Mesenchymal stem cell (in vitro differentiated cells and primary cell): ENCODE measurements around the gene MCUB.

ENCODE experiments used
- DNase-seq: peaks from one replicate; pipeline ENCODE4 v3.0.0-alpha.2; 2013
- H2AFZ ChIP-seq: one replicate; pipeline ENCODE4 v1.6.1; 2013; ENCODE audit warnings: low read depth, mild to moderate bottlenecking, control low read depth, inconsistent platforms, low read length, moderate library complexity
- H2AK5ac ChIP-seq: 2 replicates; pipeline ENCODE4 v1.6.1; 2013; ENCODE audit warnings: low read length, moderate library complexity, mild to moderate bottlenecking, inconsistent platforms; ENCODE audit not compliant: severe bottlenecking
- H2BK120ac ChIP-seq: one replicate; pipeline ENCODE4 v1.6.1; 2013; ENCODE audit warnings: low read depth, mild to moderate bottlenecking, inconsistent platforms, low read length, moderate library complexity
- H2BK12ac ChIP-seq, 2 experiments: one replicate each; pipeline ENCODE4 v1.6.1; 2013; ENCODE audit warnings: inconsistent platforms in 2 of 2, low read length in 2 of 2, mild to moderate bottlenecking in 2 of 2, moderate library complexity in 2 of 2, control low read depth in 1 of 2
- H2BK15ac ChIP-seq: one replicate; pipeline ENCODE4 v1.6.1; 2013; ENCODE audit warnings: mild to moderate bottlenecking, low read depth, inconsistent platforms; ENCODE audit not compliant: poor library complexity, severe bottlenecking
- H2BK5ac ChIP-seq: 2 replicates; pipeline ENCODE4 v1.6.1; 2013; ENCODE audit warnings: low read depth, mild to moderate bottlenecking, low read length, control low read depth, inconsistent platforms; ENCODE audit not compliant: poor library complexity, severe bottlenecking
- H3K14ac ChIP-seq, 2 experiments: one replicate each; pipeline ENCODE4 v1.6.1; 2013; ENCODE audit warnings: inconsistent platforms in 2 of 2, low read length in 2 of 2, control low read depth in 1 of 2, mild to moderate bottlenecking in 1 of 2, moderate library complexity in 1 of 2
- H3K18ac ChIP-seq, 2 experiments: one replicate each; pipeline ENCODE4 v1.6.1; 2013; ENCODE audit warnings: inconsistent platforms in 2 of 2, low read length in 2 of 2, control low read depth in 1 of 2, low read depth in 1 of 2, mild to moderate bottlenecking in 1 of 2
- H3K23ac ChIP-seq, 2 experiments: one replicate each; pipeline ENCODE4 v1.6.1; 2013; ENCODE audit warnings: inconsistent platforms in 2 of 2, low read length in 2 of 2, mild to moderate bottlenecking in 2 of 2, moderate library complexity in 2 of 2, control low read depth in 1 of 2
- H3K27ac ChIP-seq: 2 replicates; pipeline ENCODE4 v1.5.1; 2013; ENCODE audit warnings: mild to moderate bottlenecking, moderate library complexity, low read length, control low read depth, inconsistent platforms; ENCODE audit not compliant: poor library complexity, severe bottlenecking
- H3K27me3 ChIP-seq, 2 experiments: 2 replicates each; pipeline versions ENCODE4 v1.6.1 to v1.7.0; 2013; ENCODE audit warnings: low read length in 2 of 2, mild to moderate bottlenecking in 2 of 2, moderate library complexity in 2 of 2, control low read depth in 1 of 2, inconsistent platforms in 1 of 2; ENCODE audit not compliant: control insufficient read depth in 1 of 2, insufficient read depth in 1 of 2
- H3K36me3 ChIP-seq, 2 experiments: 2 replicates each; pipeline versions ENCODE4 v1.6.1 to v1.7.0; 2013; ENCODE audit warnings: low read length in 2 of 2, control low read depth in 1 of 2, inconsistent platforms in 1 of 2, low read depth in 1 of 2, mild to moderate bottlenecking in 1 of 2; ENCODE audit not compliant: insufficient read depth in 2 of 2, control insufficient read depth in 1 of 2
- H3K4ac ChIP-seq, 2 experiments: one replicate each; pipeline ENCODE4 v1.6.1; 2013; ENCODE audit warnings: inconsistent platforms in 2 of 2, low read length in 2 of 2, mild to moderate bottlenecking in 2 of 2, moderate library complexity in 2 of 2, control low read depth in 1 of 2, low read depth in 1 of 2
- H3K4me1 ChIP-seq: 2 replicates; pipeline ENCODE4 v1.6.1; 2013; ENCODE audit warnings: low read depth, low read length, control low read depth; ENCODE audit not compliant: control insufficient read depth, insufficient read depth
- H3K4me2 ChIP-seq: 2 replicates; pipeline ENCODE4 v1.6.1; 2013; ENCODE audit warnings: low read length, mild to moderate bottlenecking, inconsistent platforms; ENCODE audit not compliant: poor library complexity, severe bottlenecking
- H3K4me3 ChIP-seq, 2 experiments: 2 replicates each; pipeline versions ENCODE4 v1.5.1 to v1.7.0; 2013; ENCODE audit warnings: low read length in 2 of 2, mild to moderate bottlenecking in 2 of 2, control low read depth in 1 of 2, low read depth in 1 of 2; ENCODE audit not compliant: insufficient read depth in 1 of 2
- H3K79me1 ChIP-seq: replicated peaks from 2 replicates; pipeline ENCODE4 v1.6.1; 2013; ENCODE audit warnings: mild to moderate bottlenecking, control low read depth, low read length, inconsistent platforms; ENCODE audit not compliant: poor library complexity, severe bottlenecking
- H3K9ac ChIP-seq: 2 replicates; pipeline ENCODE4 v1.7.0; 2013; ENCODE audit warnings: mild to moderate bottlenecking, low read length, moderate library complexity
- H3K9me3 ChIP-seq: 2 replicates; pipeline ENCODE4 v1.7.0; 2013; ENCODE audit warnings: mild to moderate bottlenecking, low read length; ENCODE audit not compliant: control insufficient read depth
- H4K8ac ChIP-seq: one replicate; pipeline ENCODE4 v1.6.1; 2013; ENCODE audit warnings: inconsistent platforms, mild to moderate bottlenecking, low read length, moderate library complexity
- H4K91ac ChIP-seq: one replicate; pipeline ENCODE4 v1.6.1; 2013; ENCODE audit warnings: mild to moderate bottlenecking, low read length, inconsistent platforms
- WGBS: methylation state at CpG from one replicate; pipeline ENCODE4 v1.1.7; 2013; ENCODE audit warnings: mixed read lengths; 5-methylcytosine and 5-hydroxymethylcytosine counted together

Gene MCUB

DNA sequence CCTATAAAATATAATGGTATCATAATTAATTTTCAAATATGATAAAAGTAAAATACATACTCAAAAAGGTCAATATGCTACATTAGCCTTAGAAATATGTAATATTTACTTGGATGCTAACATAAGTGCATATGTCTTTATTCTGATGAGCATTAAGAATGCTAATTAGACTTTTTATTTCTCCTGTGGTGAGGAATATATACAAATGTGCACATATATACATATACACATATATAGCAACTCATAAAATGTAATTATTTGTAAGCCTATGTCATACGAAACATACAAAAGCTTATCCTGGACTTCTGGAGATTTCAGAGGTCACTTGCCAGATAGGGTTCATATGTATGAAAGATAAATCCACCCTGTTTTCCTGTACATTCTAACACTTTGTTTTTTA, 158.7 kb downstream of the MCUB start:
- Histone ChIP-seq H2BK12ac (no peak overlapping the region), H3K27ac (no peak overlapping the region)
- no peak for DNase-seq

DNA sequence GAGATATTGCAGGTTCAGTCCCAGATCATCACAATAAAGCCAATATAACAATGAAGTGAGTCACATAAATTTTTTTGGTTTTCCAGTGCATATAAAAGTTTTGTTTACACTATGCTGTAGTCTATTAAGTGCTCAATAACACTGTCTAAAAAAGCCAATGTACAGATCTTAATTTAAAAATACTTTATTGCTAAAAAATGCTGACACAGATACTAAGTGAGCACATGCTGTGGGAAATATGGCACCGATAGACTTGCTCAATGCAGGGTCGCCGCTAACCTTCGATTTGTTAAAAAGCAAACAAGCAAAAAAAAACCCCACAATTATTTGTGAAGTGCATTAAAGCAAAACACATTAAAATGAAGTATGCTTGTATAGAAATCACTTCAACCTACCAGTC, 159.6 kb downstream of the MCUB start:
- Histone ChIP-seq H3K9me3 (no peaks in the 10 kb centered on the region), H2BK12ac (no peak overlapping the region), H3K14ac (no peak overlapping the region), H3K4me2 (no peak overlapping the region), H3K9ac (no peak overlapping the region), H3K79me1 (peaks cover 13% of the 10 kb centered on the region), H3K18ac (no peak overlapping the region), H3K27me3 (no peaks in the 10 kb centered on the region), H4K91ac (no peak overlapping the region), H4K8ac (no peak overlapping the region), H3K4ac (no peak overlapping the region), H2BK15ac (no peak overlapping the region), H3K4me1 (no peaks in the 10 kb centered on the region), H2BK5ac (no peak overlapping the region), H3K4me3 (no peak overlapping the region), H2AK5ac (no peak overlapping the region), H2BK120ac (no peak overlapping the region), H3K36me3 (peaks cover 0 to 18% of the 10 kb centered on the region in 2 experiments), H2AFZ (no peak overlapping the region), H3K27ac (no peak overlapping the region), H3K23ac (no peak overlapping the region)
- WGBS = 100% methylated on average over 4 of the region's 4 CpGs
- DNase-seq = no peak

More for the DNA sequence above, 158.7 kb downstream of the MCUB start:
- H2AFZ ChIP-seq = no peak overlapping the region
- H3K4me3 ChIP-seq = no peak overlapping the region
- peaks cover 10% of the 10 kb centered on the region for H3K79me1 ChIP-seq
- H3K4me1 ChIP-seq = no peaks in the 10 kb centered on the region
- no peaks in the 10 kb centered on the region for H3K9me3 ChIP-seq
- H2BK15ac ChIP-seq = no peak overlapping the region
- no peak overlapping the region for H3K4ac ChIP-seq
- no peak overlapping the region for H3K23ac ChIP-seq
- H3K36me3 ChIP-seq = peaks cover 0 to 25% of the 10 kb centered on the region in 2 experiments
- H3K9ac ChIP-seq = no peak overlapping the region
- no peak overlapping the region for H2BK5ac ChIP-seq
- H4K91ac ChIP-seq = no peak overlapping the region
- no peak overlapping the region for H2BK120ac ChIP-seq
- H3K18ac ChIP-seq = no peak overlapping the region
- no peak overlapping the region for H3K4me2 ChIP-seq
- no peak overlapping the region for H3K14ac ChIP-seq
- 91% methylated on average over 1 of the region's 1 CpG for WGBS
- H3K27me3 ChIP-seq = no peaks in the 10 kb centered on the region
- H2AK5ac ChIP-seq = no peak overlapping the region
- no peak overlapping the region for H4K8ac ChIP-seq

DNA sequence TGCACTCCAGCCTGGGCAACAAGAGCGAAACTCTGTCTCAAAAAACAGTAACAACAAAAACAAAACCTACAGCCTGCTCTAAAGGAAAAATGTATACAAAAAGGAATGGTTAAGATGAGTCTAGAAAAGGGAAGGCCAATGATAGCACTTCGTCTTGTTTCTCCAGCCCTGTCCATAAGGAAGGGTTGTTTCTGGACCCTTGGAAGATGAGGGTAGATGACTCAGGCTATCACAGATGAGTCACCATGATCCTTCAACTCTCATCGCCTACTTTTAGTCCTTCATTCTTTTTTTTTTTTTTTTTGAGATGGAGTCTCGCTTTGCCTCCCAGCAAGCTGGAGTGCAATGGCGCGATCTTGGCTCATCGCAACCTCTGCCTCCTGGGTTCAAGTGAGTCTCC, 161.0 kb downstream of the MCUB start:
- Histone ChIP-seq H3K27ac (no peak overlapping the region), H3K4ac (no peak overlapping the region), H3K9ac (no peak overlapping the region), H2AK5ac (no peak overlapping the region), H3K27me3 (no peaks in the 10 kb centered on the region), H3K79me1 (peaks cover 16% of the 10 kb centered on the region), H3K4me2 (no peak overlapping the region), H2BK15ac (no peak overlapping the region), H2BK120ac (no peak overlapping the region), H4K91ac (no peak overlapping the region), H4K8ac (no peak overlapping the region), H3K9me3 (no peaks in the 10 kb centered on the region), H3K4me1 (no peaks in the 10 kb centered on the region), H2AFZ (no peak overlapping the region), H2BK12ac (no peak overlapping the region), H3K14ac (no peak overlapping the region), H3K36me3 (peaks cover 0 to 15% of the 10 kb centered on the region in 2 experiments), H3K23ac (no peak overlapping the region), H3K4me3 (no peak overlapping the region), H2BK5ac (no peak overlapping the region), H3K18ac (no peak overlapping the region)
- DNase-seq = peak; percentile 51
- 69% methylated on average over 6 of the region's 7 CpGs for WGBS

DNA sequence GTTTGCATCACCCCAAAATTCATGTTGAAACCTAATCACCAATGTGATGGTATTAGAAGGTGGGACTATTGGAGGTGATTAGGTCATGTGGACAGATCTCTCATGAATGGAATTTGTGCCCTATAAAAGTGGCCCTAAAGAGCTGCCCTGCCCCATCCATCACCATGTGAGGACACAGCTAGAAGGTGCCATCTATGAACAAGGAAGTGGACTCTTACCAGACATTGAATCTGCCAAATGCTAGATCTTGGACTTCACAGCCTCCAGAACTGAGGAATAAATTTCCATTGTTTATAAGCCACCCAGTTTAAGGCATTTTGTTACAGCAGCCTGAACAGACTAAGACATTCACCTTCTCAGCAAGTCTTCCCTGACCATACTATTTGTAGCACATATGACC, 162.3 kb downstream of the MCUB start:
- H2BK12ac ChIP-seq = no peak overlapping the region
- H3K9me3 ChIP-seq = no peaks in the 10 kb centered on the region
- no peak overlapping the region for H3K18ac ChIP-seq

More for the DNA sequence above, 162.3 kb downstream of the MCUB start:
- Histone ChIP-seq H3K4me2 (no peak overlapping the region), H3K79me1 (peaks cover 17% of the 10 kb centered on the region), H3K27ac (no peak overlapping the region), H3K27me3 (no peaks in the 10 kb centered on the region), H4K8ac (no peak overlapping the region), H2BK5ac (no peak overlapping the region), H3K9ac (no peak overlapping the region), H2BK120ac (no peak overlapping the region), H3K4me3 (no peak overlapping the region), H2BK15ac (no peak overlapping the region), H4K91ac (no peak overlapping the region), H3K4ac (no peak overlapping the region), H2AK5ac (no peak overlapping the region), H3K14ac (no peak overlapping the region), H3K36me3 (peaks cover 0 to 2% of the 10 kb centered on the region in 2 experiments), H3K4me1 (no peaks in the 10 kb centered on the region), H3K23ac (no peak overlapping the region), H2AFZ (no peak overlapping the region)
- no peak for DNase-seq
